ENCODE results near the gene FOXP1. TPM values are rescaled to one million over a fixed set of nuclear protein-coding genes. Genes with fewer than 3 reads are reported as not detected.

Gene FOXP1
- total and polyA plus RNA-seq, 2 of the 8 experiments (the other 6 are each of a cell fraction or from before 2014, with no cell fraction given) = 13.9 to 25.4 TPM

- TF ChIP-seq POLR2A (IDR thresholded peaks at IDR 0.05; ENCODE audit: control extremely low read depth in 1 of 2, low read depth in 2 of 2, low read length in 2 of 2) = no peak
- TF ChIP-seq RXRA (IDR thresholded peaks at IDR 0.05; ENCODE audit: insufficient read depth, low read depth, low read length) = no peak
Observed at GRCh38 chr3:71262364-71263265, 320.9 kb downstream of the FOXP1 start (continued).

All from H1 (cell line).